ENCODE results near the gene RREB1.

GRCh38 chr6:7197747-7198146 is 90.0 kb downstream of the RREB1 start:
- TF ChIP-seq, protein P1, sequence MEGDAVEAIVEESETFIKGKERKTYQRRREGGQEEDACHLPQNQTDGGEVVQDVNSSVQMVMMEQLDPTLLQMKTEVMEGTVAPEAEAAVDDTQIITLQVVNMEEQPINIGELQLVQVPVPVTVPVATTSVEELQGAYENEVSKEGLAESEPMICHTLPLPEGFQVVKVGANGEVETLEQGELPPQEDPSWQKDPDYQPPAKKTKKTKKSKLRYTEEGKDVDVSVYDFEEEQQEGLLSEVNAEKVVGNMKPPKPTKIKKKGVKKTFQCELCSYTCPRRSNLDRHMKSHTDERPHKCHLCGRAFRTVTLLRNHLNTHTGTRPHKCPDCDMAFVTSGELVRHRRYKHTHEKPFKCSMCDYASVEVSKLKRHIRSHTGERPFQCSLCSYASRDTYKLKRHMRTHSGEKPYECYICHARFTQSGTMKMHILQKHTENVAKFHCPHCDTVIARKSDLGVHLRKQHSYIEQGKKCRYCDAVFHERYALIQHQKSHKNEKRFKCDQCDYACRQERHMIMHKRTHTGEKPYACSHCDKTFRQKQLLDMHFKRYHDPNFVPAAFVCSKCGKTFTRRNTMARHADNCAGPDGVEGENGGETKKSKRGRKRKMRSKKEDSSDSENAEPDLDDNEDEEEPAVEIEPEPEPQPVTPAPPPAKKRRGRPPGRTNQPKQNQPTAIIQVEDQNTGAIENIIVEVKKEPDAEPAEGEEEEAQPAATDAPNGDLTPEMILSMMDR (IDR thresholded peaks at IDR 0.05): no peak
- no peak for TF ChIP-seq EP300 (IDR thresholded peaks at IDR 0.05; ENCODE audit: low read depth)

All from transverse colon (tissue), 3 donors.